Thyroid gland (tissue), 4 donors: ENCODE measurements around the gene KBTBD6.

ENCODE experiments used
- CTCF ChIP-seq, 6 experiments: fragments of 200-600 bp in 3 of 6; fragments of 450-650 bp in 3 of 6; sonication (generic) in 3 of 6; IDR thresholded peaks; one replicate each; pipeline ENCODE4 v1.5.1; 2016 to 2019; ENCODE audit warnings: antibody characterized with exemption in 6 of 6, mild to moderate bottlenecking in 2 of 6, inconsistent platforms in 1 of 6, moderate library complexity in 1 of 6
- POLR2A ChIP-seq, 2 donors: fragments of 450-650 bp; IDR thresholded peaks; one replicate each; pipeline ENCODE4 v1.6.1; 2017; ENCODE audit warnings: antibody characterized with exemption in 2 of 2, mild to moderate bottlenecking in 2 of 2, moderate library complexity in 1 of 2

- TF ChIP-seq CTCF (IDR thresholded peaks at IDR 0.05) (no peak), POLR2A (IDR thresholded peaks at IDR 0.05) (no peak)
These were observed 52.9 kb downstream of the KBTBD6 start for GRCh38 chr13:41079725-41080124.
